ENCODE data around the gene BCAR1.

DNA sequence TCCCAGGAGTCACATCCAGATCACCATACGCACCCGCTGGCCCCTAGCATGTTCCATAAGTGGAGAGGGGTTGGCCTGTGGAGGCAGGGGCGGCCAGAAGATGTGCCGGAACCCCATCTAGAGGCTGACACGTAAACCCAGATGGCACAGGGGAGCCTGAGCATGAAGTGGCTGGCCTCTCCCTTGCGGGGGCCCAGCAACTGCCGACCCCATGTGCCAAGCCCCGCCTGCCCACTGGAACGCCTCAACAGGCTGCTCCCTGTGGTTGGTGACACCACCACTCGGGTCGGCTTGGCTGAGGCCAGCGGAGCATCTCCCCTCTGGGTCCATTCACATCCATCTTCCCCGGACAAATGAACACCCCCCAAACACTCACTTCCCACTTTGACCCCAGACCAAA lies 9.5 kb downstream of the BCAR1 start:
- TF ChIP-seq POLR2AphosphoS5 (IDR thresholded peaks at IDR 0.05; ENCODE audit: borderline replicate concordance, low read depth, low read length), result no peak
- TF ChIP-seq EZH2 (IDR thresholded peaks at IDR 0.05), result no peak
